Measurements from ENCODE around the gene MCM5. TPM values are rescaled to one million over a fixed set of nuclear protein-coding genes. Genes with fewer than 3 reads are reported as not detected.

MCM5 gene
- total RNA-seq, 1 experiment from 2014 or later = 194 TPM

- Histone ChIP-seq H3K27me3 (ENCODE audit: insufficient read depth, low read length) (no peaks in the 10 kb centered on the region), H3K9me3 (ENCODE audit: control insufficient read depth in 1 of 2, insufficient read depth in 1 of 2, low read depth in 1 of 2, low read length in 2 of 2) (no peaks in the 10 kb centered on the region), H3K4me3 (replicated peaks in 1 of 2; ENCODE audit: low read depth in 1 of 2, low read length in 2 of 2) (no peak overlapping the region), H3K27ac (ENCODE audit: low read depth, low read length) (no peak overlapping the region), H3K4me2 (ENCODE audit: low read length) (no peak overlapping the region), H3K79me2 (ENCODE audit: insufficient read depth, low read length) (no peaks in the 10 kb centered on the region), H3K9ac (ENCODE audit: low read length) (no peak overlapping the region), H3K4me1 (ENCODE audit: control insufficient read depth in 1 of 2, insufficient read depth in 2 of 2, low read length in 2 of 2) (peaks cover 0 to 4% of the 10 kb centered on the region in 2 experiments; a peak in 2 of 4 replicates), H4K20me1 (ENCODE audit: insufficient read depth) (no peaks in the 10 kb centered on the region), H3K36me3 (ENCODE audit: control insufficient read depth in 1 of 2, insufficient read depth in 2 of 2, low read length in 2 of 2) (no peaks in the 10 kb centered on the region), H3K9me2 (ENCODE audit: insufficient read depth) (no peaks in the 10 kb centered on the region), H2AFZ (ENCODE audit: low read depth, low read length, poor library complexity, severe bottlenecking) (no peak overlapping the region)
- intact Hi-C loops (cut with micrococcal nuclease) = no loop called here
- ChIA-PET CTCF (no interaction called here), RAD21 (ENCODE audit: low non-redundant PET in 1 of 2, low total read pairs in 2 of 2, uncharacterized antibody in 2 of 2, unreplicated experiment in 2 of 2) (no interaction called here), POLR2A (no interaction called here)
- BruUV-seq (replicated peaks) = no TSS peak
- DNase-seq (ENCODE audit: low read depth, low spot score) (no peak), ATAC-seq (no peak)
- TF ChIP-seq ATF3 (IDR thresholded peaks at IDR 0.05) (no peak), MAX (IDR thresholded peaks at IDR 0.05) (no peak), SIN3A (IDR thresholded peaks at IDR 0.05; ENCODE audit: low read depth) (no peak), SP1 (IDR thresholded peaks at IDR 0.05; ENCODE audit: low read depth) (no peak), EZH2 (IDR thresholded peaks at IDR 0.05) (no peak), ZBTB33 (IDR thresholded peaks at IDR 0.05; ENCODE audit: extremely low read depth, insufficient replicate concordance, low read length) (no peak), POLR2A (IDR thresholded peaks at IDR 0.05; ENCODE audit: borderline replicate concordance, extremely low read depth, insufficient read depth, insufficient read length) (no peak), POLR2AphosphoS5 (IDR thresholded peaks at IDR 0.05; ENCODE audit: low read depth, low read length) (no peak), RAD21 (IDR thresholded peaks at IDR 0.05; ENCODE audit: low read depth) (no peak), EGR1 (IDR thresholded peaks at IDR 0.05; ENCODE audit: low read depth) (no peak), CTCF (IDR thresholded peaks at IDR 0.05 in 2 of 3, conservative IDR thresholded peaks at IDR 0.05 in 1 of 3; ENCODE audit: borderline replicate concordance in 1 of 3, insufficient read depth in 1 of 3, low read depth in 2 of 3, low read length in 2 of 3) (no peak), ELF1 (IDR thresholded peaks at IDR 0.05; ENCODE audit: borderline replicate concordance, low read depth) (no peak)
Measured at GRCh38 chr22:35454416-35455054, 54.6 kb downstream of the MCM5 start.

Measured in HCT116 (cell line).